Body of pancreas (tissue), 4 donors: ENCODE measurements around the gene CSAG2.

ENCODE experiments used
- CTCF ChIP-seq, 7 experiments: fragments of 450-650 bp in 4 of 7; fragments of 200-600 bp in 3 of 7; sonication (generic) in 3 of 7; IDR thresholded peaks; one replicate each; pipeline ENCODE4 v1.5.1; 2016 to 2019; ENCODE audit warnings: antibody characterized with exemption in 7 of 7
- POLR2A ChIP-seq, 3 donors: fragments of 450-650 bp; IDR thresholded peaks; one replicate each; pipeline ENCODE4 v1.6.1; 2016; ENCODE audit warnings: antibody characterized with exemption in 3 of 3, mild to moderate bottlenecking in 2 of 3

GRCh38 chrX:152674135-152674534 is 34.9 kb downstream of the CSAG2 start:
- TF ChIP-seq POLR2A (IDR thresholded peaks at IDR 0.05) (no peak), CTCF (IDR thresholded peaks at IDR 0.05) (no peak)
